GM18867 (cell line): Measurements from ENCODE around the gene HCST.
A peak's percentile ranks its signal among the peaks of the same experiment; 100 is the strongest.
"Not testable (repeated sequence)": the region's sequence is repeated elsewhere in the genome, so short reads cannot be mapped to it uniquely, and the experiment has no call there.

Source experiments
- ATAC-seq: cut with Tn5 transposase; IDR thresholded peaks from one replicate; pipeline ENCODE4 v1.9.1; 2021; ENCODE audit warnings: mild to moderate bottlenecking, moderate library complexity; ENCODE audit not compliant: unreplicated experiment

Gene HCST

GRCh38 chr19:35903550-35904179 is 1.3 kb downstream of the HCST start:
- peak; percentile 35 for ATAC-seq

- no peak for ATAC-seq
Measured at GRCh38 chr19:35904311-35905068, 2.2 kb downstream of the HCST start.

- no peak for ATAC-seq
Measured at GRCh38 chr19:35905178-35905727, 2.9 kb downstream of the HCST start.

GRCh38 chr19:35907377-35907745 is 5.0 kb downstream of the HCST start:
- no peak for ATAC-seq

GRCh38 chr19:35908010-35908441 is 5.7 kb downstream of the HCST start, which contains the start of gene TYROBP:
Gene TYROBP, minus strand, starts transcription at chr19:35908295. Its CDS starts 67 bp downstream, at chr19:35908228.
- ATAC-seq, result no peak

GRCh38 chr19:35908973-35909683 is 6.8 kb downstream of the HCST start:
- no peak for ATAC-seq

- no peak for ATAC-seq
Measured at GRCh38 chr19:35909684-35910035, 7.3 kb downstream of the HCST start.

- ATAC-seq, result not testable (repeated sequence)
Measured at GRCh38 chr19:35910355-35910754, 8.0 kb downstream of the HCST start.

- no peak for ATAC-seq
Measured at GRCh38 chr19:35911173-35911572, 8.8 kb downstream of the HCST start.

GRCh38 chr19:35911790-35912189 is 9.5 kb downstream of the HCST start:
- no peak for ATAC-seq

GRCh38 chr19:35913589-35913988 is 11.3 kb downstream of the HCST start:
- ATAC-seq, result no peak

GRCh38 chr19:35915443-35915842 is 13.1 kb downstream of the HCST start:
- no peak for ATAC-seq

GRCh38 chr19:35919306-35919705 is 17.0 kb downstream of the HCST start:
- no peak for ATAC-seq

GRCh38 chr19:35921012-35921411 is 18.7 kb downstream of the HCST start:
- ATAC-seq, result no peak

- no peak for ATAC-seq
Measured at GRCh38 chr19:35925501-35925900, 23.2 kb downstream of the HCST start.

- no peak for ATAC-seq
Measured at GRCh38 chr19:35928507-35928906, 26.2 kb downstream of the HCST start.

- no peak for ATAC-seq
Measured at GRCh38 chr19:35929876-35930275, 27.5 kb downstream of the HCST start.

- peak; percentile 88 for ATAC-seq
Measured at GRCh38 chr19:35931161-35931873, 29.0 kb downstream of the HCST start.

- no peak for ATAC-seq
Measured at GRCh38 chr19:35931874-35932202, 29.5 kb downstream of the HCST start.

GRCh38 chr19:35932291-35932936 is 30.1 kb downstream of the HCST start:
- no peak for ATAC-seq
